Measurements from ENCODE around the gene CAPZB. TPM values are rescaled to one million over a fixed set of nuclear protein-coding genes. Genes with fewer than 3 reads are reported as not detected.

Gene CAPZB
- total RNA-seq, 1 donor from 2014 or later, result 264 TPM

- no peak for TF ChIP-seq CTCF (conservative IDR thresholded peaks at IDR 0.05)
- peaks cover 4% of the 10 kb centered on the region for H3K36me3 Mint-ChIP-seq
- H3K4me3 Mint-ChIP-seq, result no peak overlapping the region
- DNase-seq (ENCODE audit: extremely low spot score, unreplicated experiment), result no peak
- peaks cover 3% of the 10 kb centered on the region for H3K9me3 Mint-ChIP-seq
- peaks cover 29% of the 10 kb centered on the region for H3K4me1 Mint-ChIP-seq (ENCODE audit: unreplicated experiment)
- no peaks in the 10 kb centered on the region for H3K27me3 Mint-ChIP-seq
- no peak overlapping the region for H3K27ac Mint-ChIP-seq
Measured at GRCh38 chr1:19462781-19463503, 22.4 kb downstream of the CAPZB start.

GRCh38 chr1:19461220-19461554, 24.2 kb downstream of the CAPZB start:
- peaks cover 4% of the 10 kb centered on the region for H3K36me3 Mint-ChIP-seq
- peaks cover 36% of the 10 kb centered on the region for H3K4me1 Mint-ChIP-seq (ENCODE audit: unreplicated experiment)
- H3K27ac Mint-ChIP-seq, result no peak overlapping the region
- no peak overlapping the region for H3K4me3 Mint-ChIP-seq
- peaks cover 3% of the 10 kb centered on the region for H3K9me3 Mint-ChIP-seq
- no peak for DNase-seq (ENCODE audit: extremely low spot score, unreplicated experiment)
- no peaks in the 10 kb centered on the region for H3K27me3 Mint-ChIP-seq
- no peak for TF ChIP-seq CTCF (conservative IDR thresholded peaks at IDR 0.05)

- no peak overlapping the region for H3K4me3 Mint-ChIP-seq
Measured at GRCh38 chr1:19460535-19461219, 24.7 kb downstream of the CAPZB start.

GRCh38 chr1:19458815-19459417, 26.4 kb downstream of the CAPZB start:
- no peak overlapping the region for H3K27ac Mint-ChIP-seq
- no peaks in the 10 kb centered on the region for H3K27me3 Mint-ChIP-seq
- peaks cover 45% of the 10 kb centered on the region for H3K4me1 Mint-ChIP-seq (ENCODE audit: unreplicated experiment)
- no peak overlapping the region for H3K4me3 Mint-ChIP-seq
- no peak for DNase-seq (ENCODE audit: extremely low spot score, unreplicated experiment)
- H3K9me3 Mint-ChIP-seq, result no peaks in the 10 kb centered on the region
- TF ChIP-seq CTCF (conservative IDR thresholded peaks at IDR 0.05), result no peak
- no peaks in the 10 kb centered on the region for H3K36me3 Mint-ChIP-seq

More at GRCh38 chr1:19460535-19461219, 24.7 kb downstream of the CAPZB start:
- no peak for TF ChIP-seq CTCF (conservative IDR thresholded peaks at IDR 0.05)
- Mint-ChIP-seq H3K4me1 (ENCODE audit: unreplicated experiment) (peaks cover 38% of the 10 kb centered on the region), H3K27ac (no peak overlapping the region), H3K9me3 (peaks cover 3% of the 10 kb centered on the region), H3K27me3 (no peaks in the 10 kb centered on the region), H3K36me3 (peaks cover 4% of the 10 kb centered on the region)
- no peak for DNase-seq (ENCODE audit: extremely low spot score, unreplicated experiment)

- H3K27me3 Mint-ChIP-seq, result no peaks in the 10 kb centered on the region
- DNase-seq (ENCODE audit: extremely low spot score, unreplicated experiment), result no peak
- peak overlapping the region; percentile 51 for H3K4me3 Mint-ChIP-seq
- peaks cover 45% of the 10 kb centered on the region for H3K4me1 Mint-ChIP-seq (ENCODE audit: unreplicated experiment)
- no peak for TF ChIP-seq CTCF (conservative IDR thresholded peaks at IDR 0.05)
- H3K9me3 Mint-ChIP-seq, result no peaks in the 10 kb centered on the region
- no peak overlapping the region for H3K27ac Mint-ChIP-seq
- H3K36me3 Mint-ChIP-seq, result no peaks in the 10 kb centered on the region
Measured at GRCh38 chr1:19457607-19458006, 27.7 kb downstream of the CAPZB start.
